Measurements from ENCODE around the gene HMG20A. TPM values are rescaled to one million over a fixed set of nuclear protein-coding genes. Genes with fewer than 3 reads are reported as not detected.

Gene HMG20A
- total RNA-seq, 1 experiment from 2014 or later, result 60.2 TPM

DNA sequence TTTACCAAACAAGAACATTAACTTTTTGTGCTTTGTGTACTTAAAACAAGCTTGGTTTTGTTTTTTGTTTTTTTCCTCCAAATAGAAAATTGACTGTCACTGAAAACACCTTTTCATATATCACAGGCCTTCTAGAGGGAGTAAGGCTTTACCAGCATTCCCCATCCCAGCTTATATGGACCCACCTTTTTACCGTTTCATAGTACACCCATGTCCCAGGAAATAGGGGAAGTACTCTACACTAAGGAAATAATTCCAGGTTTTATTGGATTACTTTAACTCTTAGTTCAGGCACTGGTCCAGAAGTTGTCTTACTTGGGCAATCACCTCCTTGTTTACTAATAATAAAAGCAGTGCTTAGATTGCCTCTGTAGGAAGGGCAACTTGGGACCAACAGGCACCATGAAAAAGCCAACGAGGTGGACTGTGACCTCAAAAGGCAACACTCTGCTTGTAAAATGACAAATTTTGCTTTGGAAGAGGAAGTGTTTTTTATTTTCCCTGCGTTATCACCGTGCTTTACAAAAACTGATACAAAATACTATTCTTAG, 26.2 kb downstream of the HMG20A start:
- Histone ChIP-seq H3K23me2 (ENCODE audit: insufficient read length, low read depth, low read length, poor library complexity, severe bottlenecking) (no peaks in the 10 kb centered on the region), H3K27me3 (ENCODE audit: insufficient read depth, low read length) (no peaks in the 10 kb centered on the region), H3K27ac (ENCODE audit: insufficient read length, low read depth, low read length) (no peak overlapping the region), H3K56ac (ENCODE audit: insufficient read length, low read depth, low read length) (no peak overlapping the region), H3K23ac (ENCODE audit: insufficient read length, low read depth, low read length) (no peak overlapping the region), H3K9ac (ENCODE audit: extremely low read depth, insufficient read length, low read length) (no peak overlapping the region), H3K79me1 (ENCODE audit: insufficient read depth, low read depth, low read length, poor library complexity, severe bottlenecking) (peaks cover 2% of the 10 kb centered on the region), H2AFZ (ENCODE audit: low read length) (no peak overlapping the region), H2BK120ac (ENCODE audit: low read depth, low read length, poor library complexity, severe bottlenecking) (no peak overlapping the region), H3K79me2 (ENCODE audit: insufficient read depth, low read length) (peaks cover 2% of the 10 kb centered on the region; the same call in 1 of the 2 replicates), H3K14ac (ENCODE audit: insufficient read depth, low read length) (no peak overlapping the region), H4K91ac (ENCODE audit: insufficient read length, low read depth, low read length) (no peak overlapping the region), H2BK20ac (ENCODE audit: low read depth, low read length, poor library complexity, severe bottlenecking) (no peak overlapping the region), H3K4me2 (ENCODE audit: insufficient read depth, insufficient read length, low read length) (no peak overlapping the region), H3K9me3 (ENCODE audit: control insufficient read depth, low read depth, low read length) (no peaks in the 10 kb centered on the region), H2AK5ac (ENCODE audit: insufficient read length, low read length) (no peak overlapping the region), H2BK15ac (ENCODE audit: low read depth, low read length) (no peak overlapping the region), H2BK5ac (ENCODE audit: insufficient read length, low read length) (no peak overlapping the region), H3K4me1 (ENCODE audit: insufficient read depth, low read length) (no peaks in the 10 kb centered on the region; the same call in 1 of the 2 replicates), H3K18ac (ENCODE audit: insufficient read length, low read depth, low read length) (no peak overlapping the region), H3T11ph (ENCODE audit: low read length) (no peak overlapping the region), H3K4ac (ENCODE audit: low read depth, low read length) (no peak overlapping the region), H4K5ac (ENCODE audit: insufficient read length, low read depth, low read length) (no peak overlapping the region), H4K8ac (replicated peaks; ENCODE audit: insufficient read length, low read depth, low read length) (no peak overlapping the region), H4K20me1 (ENCODE audit: control insufficient read depth, insufficient read depth, insufficient read length) (no peaks in the 10 kb centered on the region), H2BK12ac (ENCODE audit: insufficient read length, low read depth, low read length) (no peak overlapping the region)
- Mint-ChIP-seq H3K4me3 (no peak overlapping the region), H3K27ac (no peak overlapping the region; a peak in 1 of 7 replicates), H3K9me3 (peaks cover 0 to 3% of the 10 kb centered on the region in 2 experiments; a peak in 1 of 5 replicates), H3K27me3 (ENCODE audit: low read depth) (no peaks in the 10 kb centered on the region), H3K36me3 (ENCODE audit: insufficient read depth in 1 of 3, low read depth in 3 of 3) (peaks cover 9 to 17% (median 15%) of the 10 kb centered on the region in 3 experiments), H3K4me1 (peaks cover 23 to 26% of the 10 kb centered on the region in 2 experiments)
- no peak for TF ChIP-seq CTCF (conservative IDR thresholded peaks at IDR 0.05)
- no CpG with 5 or more reads among the region's 4 CpGs for WGBS (ENCODE audit: extremely low coverage, insufficient read length, low lambda C conversion rate)
- no peak for DNase-seq

All from H9 (cell line).